Erythroblast (primary cell): ENCODE results near the gene MAS1L.

Experiments used
- GATA1 ChIP-seq: IDR thresholded peaks from 2 replicates; pipeline ENCODE4 v1.6.1; 2011; ENCODE audit warnings: low read depth, mild to moderate bottlenecking, control low read depth, low read length, moderate library complexity
- POLR2A ChIP-seq: IDR thresholded peaks from 2 replicates; pipeline ENCODE4 v1.6.1; 2011; ENCODE audit warnings: mild to moderate bottlenecking, low read length

DNA sequence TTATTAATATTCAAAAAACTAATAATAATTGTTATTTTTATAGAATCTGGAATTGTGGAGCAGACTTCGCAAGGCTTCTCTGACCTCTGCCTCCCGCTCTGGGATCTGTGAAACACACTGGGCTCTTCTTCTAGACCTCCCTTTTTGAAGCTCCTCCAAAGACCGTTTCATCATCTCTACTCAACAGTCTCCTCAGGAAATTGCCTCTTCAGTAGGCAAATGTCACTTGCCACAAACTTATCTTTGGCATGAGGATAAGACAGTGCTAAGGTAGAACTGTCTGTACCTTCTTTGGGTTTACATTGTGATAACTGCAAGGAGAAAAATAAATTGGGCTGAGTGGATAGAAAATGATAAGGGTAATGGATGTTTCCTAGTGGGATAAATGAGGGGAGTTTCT is 2.3 kb upstream of the MAS1L start:
- TF ChIP-seq POLR2A: no peak
- TF ChIP-seq GATA1: no peak
